Stimulated activated CD4-positive, alpha-beta T cell treated with anti-CD3 and anti-CD28 coated beads, Interleukin-12 subunit alpha, Interleukin-12 subunit beta, amount 100 ng/mL, for 24 hours (primary cell): Measurements from ENCODE around the gene CNTROB.
A peak's percentile ranks its signal among the peaks of the same experiment; 100 is the strongest.
"Not testable (repeated sequence)": the region's sequence is repeated elsewhere in the genome, so short reads cannot be mapped to it uniquely, and the experiment has no call there.

Source experiments
- DNase-seq, 2 experiments: peaks; one replicate each; pipeline ENCODE4 v3.0.0-alpha.2; 2020; ENCODE audit warnings: low read depth in 2 of 2

The CNTROB gene

GRCh38 chr17:7940743-7941142 is 8.7 kb downstream of the CNTROB start:
- DNase-seq, result no peak

DNA sequence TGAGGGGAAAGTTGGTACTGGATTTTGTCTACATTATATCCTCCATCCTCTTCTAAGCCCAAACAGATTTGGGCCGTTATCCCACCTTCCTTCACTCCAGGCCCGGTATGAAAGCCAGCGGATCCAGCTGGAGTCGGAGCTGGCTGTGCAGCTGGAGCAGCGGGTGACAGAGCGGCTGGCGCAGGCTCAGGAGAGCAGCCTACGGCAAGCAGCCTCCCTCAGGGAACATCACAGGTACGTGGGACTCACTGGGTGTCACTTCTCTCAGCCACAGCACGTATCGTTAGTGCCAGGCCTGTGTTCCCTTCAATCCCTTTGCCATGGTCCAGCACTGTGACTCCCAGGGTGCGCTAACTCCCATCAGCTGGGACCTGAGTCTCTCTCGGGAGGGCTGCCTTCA is 11.3 kb downstream of the CNTROB start:
- no peak for DNase-seq

- DNase-seq, result no peak
Measured at GRCh38 chr17:7944326-7944725, 12.3 kb downstream of the CNTROB start.

GRCh38 chr17:7945651-7946050 is 13.6 kb downstream of the CNTROB start:
- no peak for DNase-seq

- no peak for DNase-seq
Measured at GRCh38 chr17:7946441-7946840, 14.4 kb downstream of the CNTROB start.

DNA sequence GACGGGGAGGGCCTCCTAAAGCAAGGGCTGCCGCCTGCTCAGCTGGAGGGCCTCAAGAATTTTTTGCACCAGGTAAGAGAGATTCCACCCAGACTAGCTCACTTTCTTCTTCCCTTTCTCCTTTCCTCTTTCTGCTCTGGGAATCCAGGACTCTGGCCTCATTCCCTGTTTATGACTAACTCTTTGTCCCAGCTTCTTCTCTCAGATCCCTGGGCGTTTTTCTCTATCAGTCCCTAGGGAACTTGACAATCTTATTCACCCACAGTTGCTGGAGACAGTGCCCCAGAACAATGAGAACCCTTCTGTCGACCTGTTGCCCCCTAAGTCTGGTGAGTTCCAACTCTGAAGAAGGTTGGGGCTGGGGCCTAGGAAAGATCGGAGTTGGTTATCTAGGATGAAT is 15.6 kb downstream of the CNTROB start:
- DNase-seq, result no peak

- DNase-seq, result no peak
Measured at GRCh38 chr17:7950578-7950977, 18.6 kb downstream of the CNTROB start.

GRCh38 chr17:7951143-7951792 is 19.3 kb downstream of the CNTROB start:
- DNase-seq, result peak in 1 of 2 experiments; percentile 28

- not testable (repeated sequence) for DNase-seq
Measured at GRCh38 chr17:7953266-7953665, 21.3 kb downstream of the CNTROB start.

DNA sequence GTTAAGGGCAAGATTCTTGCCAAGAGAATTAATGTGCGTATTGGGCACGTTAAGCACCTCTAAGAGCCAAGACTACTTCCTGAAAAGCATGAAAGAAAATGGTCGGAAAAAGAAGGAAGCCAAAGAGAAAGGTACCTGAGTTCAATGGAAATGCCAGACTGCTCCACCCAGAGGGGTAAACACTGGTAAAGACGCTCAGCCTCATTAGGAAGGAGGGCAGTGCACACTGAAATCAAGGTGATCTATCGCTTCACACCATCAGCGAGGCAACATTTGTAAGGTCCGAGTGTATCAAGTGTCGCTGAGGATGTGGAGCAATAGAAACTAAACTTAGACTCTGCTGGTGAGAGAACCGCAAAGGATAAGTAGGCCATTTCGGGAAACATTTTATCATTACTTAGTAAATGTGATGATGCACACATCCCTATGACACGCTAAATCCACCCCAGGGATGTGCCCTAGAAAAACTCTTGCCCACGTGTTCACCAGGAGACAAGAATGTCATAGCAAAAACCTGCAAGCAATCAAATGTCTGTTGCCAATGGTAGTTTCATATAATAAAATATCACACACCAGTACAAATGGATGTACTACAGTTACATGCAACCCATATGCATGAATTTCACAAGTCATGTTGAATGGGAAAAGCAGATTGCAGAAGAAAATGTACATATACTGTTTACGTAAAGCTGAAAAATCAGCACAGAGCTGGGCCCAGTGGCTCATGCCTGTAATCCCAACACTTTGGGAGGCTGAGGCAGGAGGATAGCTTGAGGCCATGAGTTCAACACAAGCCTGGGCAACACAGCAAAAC is 23.6 kb downstream of the CNTROB start:
- no peak for DNase-seq

GRCh38 chr17:7956228-7956965 is 24.4 kb downstream of the CNTROB start:
- no peak for DNase-seq

DNA sequence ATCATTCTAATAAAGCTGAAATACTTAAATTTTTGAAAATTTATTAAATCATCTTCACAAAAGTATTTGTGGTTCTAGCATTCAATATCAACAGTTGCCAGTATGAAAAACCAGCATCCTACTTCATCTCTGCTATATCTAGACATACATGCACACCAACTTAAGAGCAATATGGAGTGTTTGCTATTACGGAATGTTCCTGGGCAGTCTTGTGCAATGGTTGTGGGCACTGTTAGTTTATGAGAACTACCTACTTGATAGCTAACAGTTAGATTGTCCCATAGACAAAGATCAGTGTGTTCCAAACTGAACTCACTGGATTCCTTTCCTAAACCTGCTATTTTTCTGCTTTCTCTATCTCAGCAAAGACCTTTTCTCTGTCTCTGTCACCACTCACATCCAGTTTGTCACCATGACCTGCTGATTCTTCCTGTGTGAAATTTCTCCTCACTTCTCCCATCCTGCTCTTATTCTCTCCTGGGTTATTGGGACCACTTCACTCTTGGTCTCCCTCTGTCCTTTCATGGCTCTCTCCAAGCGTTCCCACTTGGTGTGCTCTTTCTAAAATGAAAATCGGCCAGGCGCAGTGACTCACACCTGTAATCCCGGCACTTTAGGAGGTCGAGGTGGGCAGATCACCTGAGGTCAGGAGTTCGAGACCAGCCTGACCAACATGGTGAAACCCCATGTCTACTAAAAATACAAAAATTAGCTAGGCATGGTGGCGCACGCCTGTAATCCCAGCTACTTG is 27.7 kb downstream of the CNTROB start:
- DNase-seq, result no peak

DNA sequence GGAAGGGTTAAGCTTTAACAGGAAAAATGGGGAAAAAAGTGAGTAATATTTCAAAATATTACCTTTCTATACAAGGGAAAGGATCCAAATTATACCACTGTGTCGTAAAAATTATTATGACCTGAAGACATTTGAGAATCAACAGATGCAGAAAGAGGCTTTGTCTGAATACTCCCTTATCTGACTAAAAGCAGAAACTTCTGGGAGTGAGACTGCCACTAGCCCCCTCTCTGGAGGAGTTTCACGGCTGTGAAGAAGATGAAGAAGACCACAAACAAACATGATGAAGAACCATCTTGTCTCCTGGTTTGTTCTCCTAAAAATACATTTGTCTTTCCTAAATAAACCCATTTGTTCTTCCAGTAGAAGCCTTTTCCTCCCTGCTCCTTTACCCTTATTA is 29.4 kb downstream of the CNTROB start:
- DNase-seq, result no peak

DNA sequence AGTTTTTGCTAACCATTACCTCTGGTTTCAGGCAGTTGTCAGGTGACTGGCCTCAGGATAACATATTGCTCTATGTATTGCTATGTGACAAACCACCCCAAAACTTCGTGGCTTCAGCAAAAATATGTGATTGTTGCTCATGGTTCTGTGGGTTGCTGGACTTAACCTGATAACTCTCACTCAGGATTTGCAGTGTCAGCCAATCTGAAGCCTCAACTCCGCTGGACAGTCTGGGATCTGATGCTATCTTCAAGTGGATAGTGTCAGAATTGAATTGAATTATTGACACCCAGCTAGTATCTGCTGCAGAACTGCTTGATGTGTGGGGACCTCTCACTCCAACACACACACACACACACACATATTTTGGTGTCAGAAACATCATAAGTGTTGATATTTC is 35.7 kb downstream of the CNTROB start:
- DNase-seq, result no peak

DNA sequence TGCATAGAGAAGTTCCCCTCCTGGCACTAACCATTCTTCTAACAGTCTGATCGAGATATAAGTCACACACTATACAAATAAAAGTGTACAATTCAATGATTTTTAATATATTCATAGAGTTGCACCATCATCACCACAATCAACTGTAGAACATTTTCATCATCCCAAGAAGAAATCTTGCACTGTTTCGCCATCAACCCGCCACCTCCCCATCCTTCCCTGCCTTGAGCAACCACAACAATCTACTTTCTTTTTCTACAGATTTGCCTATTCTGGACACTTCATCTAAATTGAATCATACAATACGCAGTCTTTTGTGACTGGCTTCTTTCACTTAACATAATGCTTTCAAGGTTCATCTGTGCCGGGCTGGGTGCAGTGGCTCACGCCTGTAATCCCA is 37.4 kb downstream of the CNTROB start:
- DNase-seq, result no peak

GRCh38 chr17:7971651-7972050 is 39.6 kb downstream of the CNTROB start:
- no peak for DNase-seq

DNA sequence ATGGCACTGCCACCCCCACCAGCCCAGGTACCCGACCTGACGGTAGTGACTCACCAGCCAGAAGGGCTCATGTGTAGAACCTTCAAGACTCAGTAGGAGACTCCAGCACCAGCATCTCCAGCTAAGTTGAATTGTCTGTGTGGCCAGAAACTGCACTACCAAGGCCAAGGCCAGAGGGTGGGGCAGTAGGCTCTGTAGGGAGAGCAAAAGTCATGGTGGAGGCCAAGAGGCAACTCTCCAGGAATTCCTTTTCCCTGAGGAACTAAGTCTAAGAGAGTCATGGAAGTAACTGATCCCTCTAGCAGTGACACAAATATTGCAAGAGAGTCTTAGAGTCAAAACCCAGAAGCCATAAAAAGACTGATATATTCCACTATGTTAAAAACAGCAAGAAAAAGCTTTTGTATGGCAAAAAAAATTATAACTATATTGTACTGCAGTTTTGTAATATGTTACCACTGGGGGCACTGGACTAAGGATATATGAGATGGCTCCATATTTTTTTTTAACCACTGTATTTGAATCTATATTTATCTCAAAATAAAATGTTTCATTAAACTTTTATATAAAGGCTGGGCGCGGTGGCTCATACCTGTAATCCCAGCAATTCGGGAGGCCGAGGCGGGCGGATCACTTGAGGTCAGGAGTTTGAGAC is 40.3 kb downstream of the CNTROB start:
- no peak for DNase-seq

GRCh38 chr17:7974638-7975131 is 42.7 kb downstream of the CNTROB start:
- DNase-seq, result no peak

DNA sequence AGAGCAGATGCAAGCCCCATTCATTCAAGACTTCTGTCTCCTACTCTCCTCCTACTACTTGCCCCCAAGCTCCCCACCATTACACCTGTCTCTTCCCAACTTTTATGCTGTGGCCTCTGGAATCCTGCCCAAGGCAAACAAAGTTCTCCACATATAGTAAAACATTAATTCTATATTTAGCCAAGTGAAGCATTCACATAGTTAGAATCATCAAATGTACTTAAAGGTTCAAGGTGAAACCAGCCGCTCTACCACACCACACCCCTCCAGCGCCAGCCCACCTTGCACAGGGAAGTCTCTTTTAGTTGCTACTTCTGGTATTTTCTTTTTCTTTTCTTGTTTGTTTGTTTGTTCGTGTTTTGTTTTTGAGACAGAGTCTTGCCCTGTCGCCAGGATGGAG is 45.0 kb downstream of the CNTROB start:
- DNase-seq, result no peak

GRCh38 chr17:7977805-7978204 is 45.8 kb downstream of the CNTROB start:
- DNase-seq, result no peak

DNA sequence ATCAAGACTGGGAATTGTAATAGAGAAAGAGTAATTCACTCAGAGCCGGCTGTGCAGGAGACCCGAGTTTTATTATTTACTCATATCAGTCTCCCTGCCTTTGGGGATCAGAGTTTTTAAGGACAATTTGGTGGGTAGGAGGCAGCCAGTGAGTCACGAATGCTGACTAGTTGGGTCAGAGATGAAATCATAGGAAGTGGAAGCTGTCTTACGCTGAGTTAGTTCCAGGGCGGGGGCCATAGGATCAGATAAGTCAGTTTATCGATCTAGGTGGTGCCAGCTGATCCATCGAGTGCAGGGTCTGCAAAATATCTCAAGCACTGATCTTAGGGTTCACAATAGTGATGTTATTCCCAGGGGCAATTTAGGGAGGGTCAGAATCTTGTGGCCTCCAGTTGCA is 50.2 kb downstream of the CNTROB start:
- DNase-seq, result no peak
